Measurements from ENCODE around the gene CHI3L1. TPM values are rescaled to one million over a fixed set of nuclear protein-coding genes. Genes with fewer than 3 reads are reported as not detected.

Gene CHI3L1
- total RNA-seq, 1 experiment from 2014 or later: not detected

- Histone ChIP-seq H2AK5ac (ENCODE audit: insufficient read length, low read length) (no peak overlapping the region), H3T11ph (ENCODE audit: low read length) (no peak overlapping the region), H3K14ac (ENCODE audit: insufficient read depth, low read length) (no peak overlapping the region), H3K27ac (ENCODE audit: insufficient read length, low read depth, low read length) (no peak overlapping the region), H3K4ac (ENCODE audit: low read depth, low read length) (no peak overlapping the region), H3K4me1 (ENCODE audit: insufficient read depth, low read length) (no peaks in the 10 kb centered on the region), H3K4me2 (ENCODE audit: insufficient read depth, insufficient read length, low read length) (no peak overlapping the region), H2BK12ac (ENCODE audit: insufficient read length, low read depth, low read length) (no peak overlapping the region), H2BK120ac (ENCODE audit: low read depth, low read length, poor library complexity, severe bottlenecking) (no peak overlapping the region), H4K8ac (replicated peaks; ENCODE audit: insufficient read length, low read depth, low read length) (no peak overlapping the region), H2BK20ac (ENCODE audit: low read depth, low read length, poor library complexity, severe bottlenecking) (no peak overlapping the region), H4K91ac (ENCODE audit: insufficient read length, low read depth, low read length) (no peak overlapping the region), H3K9me3 (ENCODE audit: control insufficient read depth, low read depth, low read length) (no peaks in the 10 kb centered on the region), H2AFZ (ENCODE audit: low read length) (no peak overlapping the region), H3K27me3 (ENCODE audit: insufficient read depth, low read length) (no peaks in the 10 kb centered on the region), H3K79me1 (ENCODE audit: insufficient read depth, low read depth, low read length, poor library complexity, severe bottlenecking) (no peaks in the 10 kb centered on the region), H3K23ac (ENCODE audit: insufficient read length, low read depth, low read length) (no peak overlapping the region), H4K20me1 (ENCODE audit: control insufficient read depth, insufficient read depth, insufficient read length) (no peaks in the 10 kb centered on the region), H3K9ac (ENCODE audit: extremely low read depth, insufficient read length, low read length) (no peak overlapping the region), H2BK15ac (ENCODE audit: low read depth, low read length) (no peak overlapping the region), H3K79me2 (ENCODE audit: insufficient read depth, low read length) (no peaks in the 10 kb centered on the region), H4K5ac (ENCODE audit: insufficient read length, low read depth, low read length) (no peak overlapping the region), H2BK5ac (ENCODE audit: insufficient read length, low read length) (no peak overlapping the region), H3K23me2 (ENCODE audit: insufficient read length, low read depth, low read length, poor library complexity, severe bottlenecking) (no peaks in the 10 kb centered on the region), H3K56ac (ENCODE audit: insufficient read length, low read depth, low read length) (no peak overlapping the region), H3K18ac (ENCODE audit: insufficient read length, low read depth, low read length) (no peak overlapping the region)
- no peak for TF ChIP-seq CTCF (conservative IDR thresholded peaks at IDR 0.05)
- no peak for DNase-seq
- Mint-ChIP-seq H3K9me3 (peaks cover 2 to 3% of the 10 kb centered on the region in 2 experiments; a peak in 3 of 5 replicates), H3K27me3 (ENCODE audit: low read depth) (peaks cover 17% of the 10 kb centered on the region), H3K4me1 (peaks cover 2 to 7% of the 10 kb centered on the region in 2 experiments; a peak in 2 of 4 replicates), H3K36me3 (ENCODE audit: insufficient read depth in 1 of 3, low read depth in 3 of 3) (no peaks in the 10 kb centered on the region), H3K27ac (no peak overlapping the region), H3K4me3 (no peak overlapping the region)
- WGBS (ENCODE audit: extremely low coverage, insufficient read length, low lambda C conversion rate): no CpG with 5 or more reads among the region's 3 CpGs
Observed at GRCh38 chr1:203197625-203198024, 11.1 kb upstream of the CHI3L1 start.
